ENCODE results near the gene YWHAB. TPM values are rescaled to one million over a fixed set of nuclear protein-coding genes. Genes with fewer than 3 reads are reported as not detected.

Gene YWHAB
- total and polyA plus RNA-seq, 2 donors (not counting 3 experiments of a cell fraction or from before 2014, with no cell fraction given): 65.9 to 255 TPM

DNA sequence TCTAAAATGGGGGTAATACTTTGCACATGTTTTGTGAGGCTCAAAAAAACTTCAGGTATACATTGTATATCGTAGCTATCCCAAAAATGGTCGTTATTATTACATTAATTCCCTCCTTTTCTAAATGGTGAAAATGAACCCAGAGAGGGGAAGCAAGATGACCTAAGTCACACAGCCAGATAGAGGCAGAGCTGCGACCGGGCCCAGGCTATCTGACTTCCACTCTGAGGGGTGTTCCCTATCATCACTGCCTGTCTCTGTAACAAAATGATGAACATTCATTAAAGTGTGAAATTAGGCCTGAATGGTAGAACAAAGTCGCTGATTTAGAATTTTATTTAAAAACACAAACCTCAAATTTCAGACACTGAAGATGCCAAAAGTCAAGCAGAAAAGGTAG is 46.0 kb upstream of the YWHAB start:
- Histone ChIP-seq H4K20me1 (replicated peaks; ENCODE audit: control insufficient read depth, extremely low read depth, insufficient read depth, low read length) (no peaks in the 10 kb centered on the region), H3K9ac (replicated peaks; ENCODE audit: extremely low read depth, insufficient read depth, low read length) (no peak overlapping the region), H3K9me1 (replicated peaks; ENCODE audit: control insufficient read depth, extremely low read depth, insufficient read depth, low read length) (no peaks in the 10 kb centered on the region), H3K79me2 (ENCODE audit: control insufficient read depth, insufficient read depth, low read length) (no peaks in the 10 kb centered on the region), H3K36me3 (ENCODE audit: control insufficient read depth in 2 of 2, extremely low read depth in 1 of 2, insufficient read depth in 2 of 2, low read length in 2 of 2) (no peaks in the 10 kb centered on the region), H3K4me2 (ENCODE audit: insufficient read depth, low read length) (no peak overlapping the region), H2AFZ (ENCODE audit: low read depth, low read length) (no peak overlapping the region), H3K27me3 (ENCODE audit: control insufficient read depth in 2 of 2, insufficient read depth in 2 of 2, low read length in 2 of 2) (peaks cover 2 to 3% of the 10 kb centered on the region in 2 experiments), H3K27ac (ENCODE audit: insufficient read depth, low read depth, low read length) (no peak overlapping the region), H3K9me3 (replicated peaks; ENCODE audit: control insufficient read depth, insufficient read depth, low read length) (no peaks in the 10 kb centered on the region), H3K4me3 (replicated peaks in 1 of 3; ENCODE audit: insufficient read depth in 1 of 3, low read depth in 1 of 3, low read length in 3 of 3) (no peak overlapping the region), H3K4me1 (ENCODE audit: control insufficient read depth, extremely low read depth, insufficient read depth, low read length) (no peaks in the 10 kb centered on the region)
- DNase-seq (ENCODE audit: low read depth, low spot score) (no peak), FAIRE-seq (no peak)
- BruUV-seq (replicated peaks): no TSS peak
- POLR2A ChIA-PET: no interaction called here
- dilution Hi-C loops (cut with MboI; ENCODE audit: extremely low pct_ligation_motif_present, low sequenced_read_pairs) (loop anchor here (5.0 kb wide), 1 partner anchor 82 kb away; no protein-coding TSS in a partner anchor), intact Hi-C loops (cut with micrococcal nuclease) (no loop called here)
- TF ChIP-seq POLR2AphosphoS5 (IDR thresholded peaks at IDR 0.05; ENCODE audit: insufficient read depth, low read depth, low read length): no peak
- CTCF ChIA-PET: interaction anchor here (0.5 kb wide), 1 partner anchor 453 kb away, joined by 4 read pairs; no protein-coding TSS in a partner anchor

DNA sequence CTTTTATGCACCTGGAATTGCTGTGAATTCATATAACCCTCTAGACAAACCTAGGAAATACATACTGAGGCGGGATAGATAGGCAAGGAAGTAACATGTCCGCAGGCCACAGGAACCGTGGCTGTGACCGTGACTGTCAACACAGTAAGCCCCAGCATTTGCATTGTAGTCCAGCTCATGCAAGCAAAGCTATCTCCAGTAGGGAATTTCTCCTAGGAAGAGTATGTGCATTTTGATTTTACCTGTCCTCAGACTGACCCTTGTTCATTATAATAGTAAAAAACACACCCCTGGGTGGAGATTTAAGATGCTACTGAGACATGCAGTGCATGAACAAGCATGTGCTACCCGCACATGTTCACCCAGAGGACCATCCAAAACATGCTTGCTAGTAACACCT is 44.7 kb upstream of the YWHAB start:
- no peaks in the 10 kb centered on the region for H3K4me1 ChIP-seq (ENCODE audit: control insufficient read depth, extremely low read depth, insufficient read depth, low read length)
- dilution Hi-C loops (cut with MboI; ENCODE audit: extremely low pct_ligation_motif_present, low sequenced_read_pairs): no loop called here
- no TSS peak for BruUV-seq (replicated peaks)
- peaks cover 2 to 3% of the 10 kb centered on the region in 2 experiments for H3K27me3 ChIP-seq (ENCODE audit: control insufficient read depth in 2 of 2, insufficient read depth in 2 of 2, low read length in 2 of 2)
- H3K9ac ChIP-seq (replicated peaks; ENCODE audit: extremely low read depth, insufficient read depth, low read length): no peak overlapping the region
- H3K4me3 ChIP-seq (replicated peaks in 1 of 3; ENCODE audit: insufficient read depth in 1 of 3, low read depth in 1 of 3, low read length in 3 of 3): no peak overlapping the region
- no peak for TF ChIP-seq POLR2A (IDR thresholded peaks at IDR 0.05; ENCODE audit: low read depth, low read length)
- no peak for TF ChIP-seq MYC (IDR thresholded peaks at IDR 0.05; ENCODE audit: low read depth, low read length)
- TF ChIP-seq EZH2 (IDR thresholded peaks at IDR 0.05; ENCODE audit: borderline replicate concordance, low read depth, low read length, severe bottlenecking): no peak
- no peak for TF ChIP-seq GATA2 (IDR thresholded peaks at IDR 0.05; ENCODE audit: insufficient read depth, insufficient read length, low read depth, low read length)
- TF ChIP-seq POLR2AphosphoS5 (IDR thresholded peaks at IDR 0.05; ENCODE audit: insufficient read depth, low read depth, low read length): no peak
- no peak for TF ChIP-seq JUN (IDR thresholded peaks at IDR 0.05; ENCODE audit: borderline replicate concordance, insufficient read depth, insufficient read length, low read depth)
- TF ChIP-seq, protein P1, sequence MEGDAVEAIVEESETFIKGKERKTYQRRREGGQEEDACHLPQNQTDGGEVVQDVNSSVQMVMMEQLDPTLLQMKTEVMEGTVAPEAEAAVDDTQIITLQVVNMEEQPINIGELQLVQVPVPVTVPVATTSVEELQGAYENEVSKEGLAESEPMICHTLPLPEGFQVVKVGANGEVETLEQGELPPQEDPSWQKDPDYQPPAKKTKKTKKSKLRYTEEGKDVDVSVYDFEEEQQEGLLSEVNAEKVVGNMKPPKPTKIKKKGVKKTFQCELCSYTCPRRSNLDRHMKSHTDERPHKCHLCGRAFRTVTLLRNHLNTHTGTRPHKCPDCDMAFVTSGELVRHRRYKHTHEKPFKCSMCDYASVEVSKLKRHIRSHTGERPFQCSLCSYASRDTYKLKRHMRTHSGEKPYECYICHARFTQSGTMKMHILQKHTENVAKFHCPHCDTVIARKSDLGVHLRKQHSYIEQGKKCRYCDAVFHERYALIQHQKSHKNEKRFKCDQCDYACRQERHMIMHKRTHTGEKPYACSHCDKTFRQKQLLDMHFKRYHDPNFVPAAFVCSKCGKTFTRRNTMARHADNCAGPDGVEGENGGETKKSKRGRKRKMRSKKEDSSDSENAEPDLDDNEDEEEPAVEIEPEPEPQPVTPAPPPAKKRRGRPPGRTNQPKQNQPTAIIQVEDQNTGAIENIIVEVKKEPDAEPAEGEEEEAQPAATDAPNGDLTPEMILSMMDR (IDR thresholded peaks at IDR 0.05; ENCODE audit: extremely low read depth in 1 of 2, insufficient read depth in 1 of 2, low read depth in 1 of 2, low read length in 2 of 2): no peak
- TF ChIP-seq FOS (IDR thresholded peaks at IDR 0.05; ENCODE audit: borderline replicate concordance, insufficient read depth, low read length): no peak
- TF ChIP-seq, protein P2, sequence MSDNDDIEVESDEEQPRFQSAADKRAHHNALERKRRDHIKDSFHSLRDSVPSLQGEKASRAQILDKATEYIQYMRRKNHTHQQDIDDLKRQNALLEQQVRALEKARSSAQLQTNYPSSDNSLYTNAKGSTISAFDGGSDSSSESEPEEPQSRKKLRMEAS (IDR thresholded peaks at IDR 0.05; ENCODE audit: insufficient read depth, insufficient read length): no peak
- no peaks in the 10 kb centered on the region for H3K9me3 ChIP-seq (replicated peaks; ENCODE audit: control insufficient read depth, insufficient read depth, low read length)
- H3K9me1 ChIP-seq (replicated peaks; ENCODE audit: control insufficient read depth, extremely low read depth, insufficient read depth, low read length): no peaks in the 10 kb centered on the region
- H3K4me2 ChIP-seq (ENCODE audit: insufficient read depth, low read length): no peak overlapping the region
- ChIA-PET POLR2A (no interaction called here), CTCF (no interaction called here)
- H2AFZ ChIP-seq (ENCODE audit: low read depth, low read length): no peak overlapping the region
- H3K79me2 ChIP-seq (ENCODE audit: control insufficient read depth, insufficient read depth, low read length): no peaks in the 10 kb centered on the region
- H3K36me3 ChIP-seq (ENCODE audit: control insufficient read depth in 2 of 2, extremely low read depth in 1 of 2, insufficient read depth in 2 of 2, low read length in 2 of 2): no peaks in the 10 kb centered on the region
- intact Hi-C loops (cut with micrococcal nuclease): no loop called here
- no peak overlapping the region for H3K27ac ChIP-seq (ENCODE audit: insufficient read depth, low read depth, low read length)
- H4K20me1 ChIP-seq (replicated peaks; ENCODE audit: control insufficient read depth, extremely low read depth, insufficient read depth, low read length): no peaks in the 10 kb centered on the region
- FAIRE-seq (no peak), DNase-seq (ENCODE audit: low read depth, low spot score) (no peak)
